Measurements from ENCODE around the gene CNOT4. TPM values are rescaled to one million over a fixed set of nuclear protein-coding genes. Genes with fewer than 3 reads are reported as not detected.
"Not testable (repeated sequence)": the region's sequence is repeated elsewhere in the genome, so short reads cannot be mapped to it uniquely, and the experiment has no call there.

CNOT4 gene
- total RNA-seq, 1 donor from 2014 or later, result 19.3 TPM

GRCh38 chr7:135509589-135509838 is 388 bp downstream of the CNOT4 start:
- Mint-ChIP-seq H3K9me3 (no peaks in the 10 kb centered on the region), H3K27me3 (ENCODE audit: low read depth) (no peaks in the 10 kb centered on the region), H3K27ac (no peak overlapping the region), H3K36me3 (ENCODE audit: low read depth) (peaks cover 7% of the 10 kb centered on the region), H3K4me3 (ENCODE audit: low read depth) (no peak overlapping the region), H3K4me1 (ENCODE audit: low read depth) (peaks cover 12% of the 10 kb centered on the region)
- intact Hi-C loops (cut with micrococcal nuclease), result loop anchor here (5.0 kb wide), 1 partner anchor 92 kb away; no protein-coding TSS in a partner anchor
- DNase-seq (ENCODE audit: low spot score), result no peak

DNA sequence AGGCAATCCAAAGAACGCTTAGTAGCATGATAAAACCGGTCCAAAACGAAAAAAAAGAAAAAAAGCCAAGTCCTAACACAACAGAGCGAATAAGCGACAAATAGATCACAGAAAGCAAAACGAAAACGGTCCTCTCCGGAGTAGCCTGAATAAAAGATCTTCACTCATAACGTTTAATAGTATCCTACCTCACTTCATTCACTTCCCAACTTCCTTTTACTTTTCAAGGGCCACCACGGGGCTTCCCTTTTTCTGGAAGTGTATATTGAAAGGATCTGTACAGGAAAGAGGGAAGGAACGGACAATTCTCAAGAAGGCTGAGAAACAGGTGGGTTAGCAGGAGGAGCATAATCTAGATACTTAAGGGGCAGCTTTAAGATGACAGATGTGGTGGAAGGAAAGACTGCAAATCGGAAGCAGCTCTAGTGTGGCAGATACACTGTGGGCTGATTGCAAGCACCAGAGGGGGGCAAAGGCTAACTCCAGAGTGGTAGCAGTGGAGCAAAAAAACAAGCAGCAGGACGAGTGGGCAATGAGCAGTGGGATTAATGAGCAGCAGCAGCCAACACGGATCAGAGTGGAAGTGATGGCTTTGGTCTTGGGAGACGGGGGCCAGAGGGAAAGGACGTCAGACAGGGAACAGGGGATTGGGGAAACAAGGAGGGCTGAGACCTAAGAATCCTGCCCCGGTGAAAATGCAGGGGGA is 866 bp downstream of the CNOT4 start:
- no peak overlapping the region for H3K27ac Mint-ChIP-seq
- H3K36me3 Mint-ChIP-seq (ENCODE audit: low read depth), result peaks cover 7% of the 10 kb centered on the region
- no peaks in the 10 kb centered on the region for H3K27me3 Mint-ChIP-seq (ENCODE audit: low read depth)
- intact Hi-C loops (cut with micrococcal nuclease), result loop anchor here (5.0 kb wide), 1 partner anchor 92 kb away; no protein-coding TSS in a partner anchor
- H3K9me3 Mint-ChIP-seq, result no peaks in the 10 kb centered on the region
- peak; percentile 21 for DNase-seq (ENCODE audit: low spot score)
- H3K4me1 Mint-ChIP-seq (ENCODE audit: low read depth), result peaks cover 12% of the 10 kb centered on the region
- no peak overlapping the region for H3K4me3 Mint-ChIP-seq (ENCODE audit: low read depth)

- no peaks in the 10 kb centered on the region for H3K27me3 Mint-ChIP-seq (ENCODE audit: low read depth)
- DNase-seq (ENCODE audit: low spot score), result no peak
- no peaks in the 10 kb centered on the region for H3K9me3 Mint-ChIP-seq
- peaks cover 4% of the 10 kb centered on the region for H3K36me3 Mint-ChIP-seq (ENCODE audit: low read depth)
- H3K4me3 Mint-ChIP-seq (ENCODE audit: low read depth), result no peak overlapping the region
- no peak overlapping the region for H3K27ac Mint-ChIP-seq
- H3K4me1 Mint-ChIP-seq (ENCODE audit: low read depth), result peaks cover 10% of the 10 kb centered on the region
- intact Hi-C loops (cut with micrococcal nuclease), result no loop called here
Measured at GRCh38 chr7:135501402-135501801, 8.5 kb downstream of the CNOT4 start.

- Mint-ChIP-seq H3K4me1 (ENCODE audit: low read depth) (peaks cover 9% of the 10 kb centered on the region), H3K27ac (no peak overlapping the region), H3K27me3 (ENCODE audit: low read depth) (no peaks in the 10 kb centered on the region), H3K36me3 (ENCODE audit: low read depth) (peaks cover under 1% of the 10 kb centered on the region), H3K9me3 (no peaks in the 10 kb centered on the region), H3K4me3 (ENCODE audit: low read depth) (no peak overlapping the region)
- no peak for DNase-seq (ENCODE audit: low spot score)
- intact Hi-C loops (cut with micrococcal nuclease), result no loop called here
Measured at GRCh38 chr7:135499818-135500217, 10.1 kb downstream of the CNOT4 start.

DNA sequence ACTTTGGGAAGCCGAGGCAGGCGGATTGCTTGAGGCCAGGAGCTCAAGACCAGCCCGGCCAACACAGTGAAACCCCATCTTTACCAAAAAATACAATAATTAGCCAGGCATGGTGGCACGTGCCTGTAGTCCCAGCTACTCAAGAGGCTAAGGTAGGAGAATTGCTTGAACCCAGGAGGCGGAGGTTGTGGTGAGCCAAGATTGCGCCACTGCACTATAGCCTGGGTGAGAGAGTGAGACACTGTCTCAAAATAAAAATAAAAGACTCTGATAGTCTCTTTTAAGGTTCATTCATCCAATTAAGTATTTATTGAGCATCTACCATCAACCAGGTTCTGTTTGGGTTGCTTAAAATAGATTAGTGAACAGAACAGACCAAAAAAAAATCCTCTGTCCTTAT is 12.7 kb downstream of the CNOT4 start:
- DNase-seq (ENCODE audit: low spot score); intact Hi-C loops (cut with micrococcal nuclease); H3K9me3 Mint-ChIP-seq; H3K36me3 Mint-ChIP-seq (ENCODE audit: low read depth); H3K4me1 Mint-ChIP-seq (ENCODE audit: low read depth); H3K27me3 Mint-ChIP-seq (ENCODE audit: low read depth); H3K4me3 Mint-ChIP-seq (ENCODE audit: low read depth); H3K27ac Mint-ChIP-seq: not testable (repeated sequence)

DNA sequence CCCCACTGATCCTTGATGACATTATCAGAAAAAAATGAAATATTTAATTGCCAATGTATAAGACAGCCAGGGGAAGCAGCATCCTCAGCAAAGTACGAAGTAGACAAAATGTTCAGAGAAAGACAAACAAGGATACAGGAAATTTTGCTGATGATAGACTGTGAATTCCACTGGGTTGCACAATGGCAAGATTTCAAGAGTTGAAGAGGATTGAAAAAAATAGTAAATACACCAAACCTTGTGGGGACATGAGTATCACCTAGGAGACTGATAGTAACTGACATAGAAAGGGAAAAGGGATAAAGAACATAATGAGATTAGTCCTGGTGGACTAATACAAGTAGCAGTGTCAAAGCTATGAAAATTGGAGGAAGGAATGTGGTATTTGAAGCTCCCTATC is 16.5 kb downstream of the CNOT4 start:
- Mint-ChIP-seq H3K27ac (no peak overlapping the region), H3K4me3 (ENCODE audit: low read depth) (no peak overlapping the region), H3K9me3 (no peaks in the 10 kb centered on the region), H3K27me3 (ENCODE audit: low read depth) (no peaks in the 10 kb centered on the region), H3K36me3 (ENCODE audit: low read depth) (no peaks in the 10 kb centered on the region), H3K4me1 (ENCODE audit: low read depth) (peaks cover 6% of the 10 kb centered on the region)
- no peak for DNase-seq (ENCODE audit: low spot score)
- intact Hi-C loops (cut with micrococcal nuclease), result no loop called here

DNA sequence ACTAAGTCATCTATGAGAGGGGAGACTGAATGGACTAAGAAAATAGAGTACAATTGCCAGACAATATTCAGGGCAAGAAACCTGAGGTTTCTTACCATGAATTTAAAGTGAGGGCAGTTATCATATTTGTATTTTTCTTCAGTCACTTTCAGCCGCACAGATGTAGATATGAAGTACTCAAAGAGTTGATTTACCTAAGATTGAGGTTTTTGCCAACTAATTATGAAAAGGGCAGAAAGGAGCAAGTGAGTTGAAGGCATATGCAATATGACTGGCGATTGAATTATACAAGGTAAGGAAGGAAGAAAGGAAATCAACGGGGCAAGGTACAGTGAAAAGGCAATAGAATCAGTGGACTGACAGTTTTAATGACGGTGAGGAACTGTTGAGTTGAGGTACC is 17.8 kb downstream of the CNOT4 start:
- Mint-ChIP-seq H3K9me3 (no peaks in the 10 kb centered on the region), H3K4me3 (ENCODE audit: low read depth) (no peak overlapping the region), H3K27me3 (ENCODE audit: low read depth) (no peaks in the 10 kb centered on the region), H3K27ac (no peak overlapping the region), H3K36me3 (ENCODE audit: low read depth) (no peaks in the 10 kb centered on the region), H3K4me1 (ENCODE audit: low read depth) (no peaks in the 10 kb centered on the region)
- intact Hi-C loops (cut with micrococcal nuclease), result no loop called here
- no peak for DNase-seq (ENCODE audit: low spot score)

DNA sequence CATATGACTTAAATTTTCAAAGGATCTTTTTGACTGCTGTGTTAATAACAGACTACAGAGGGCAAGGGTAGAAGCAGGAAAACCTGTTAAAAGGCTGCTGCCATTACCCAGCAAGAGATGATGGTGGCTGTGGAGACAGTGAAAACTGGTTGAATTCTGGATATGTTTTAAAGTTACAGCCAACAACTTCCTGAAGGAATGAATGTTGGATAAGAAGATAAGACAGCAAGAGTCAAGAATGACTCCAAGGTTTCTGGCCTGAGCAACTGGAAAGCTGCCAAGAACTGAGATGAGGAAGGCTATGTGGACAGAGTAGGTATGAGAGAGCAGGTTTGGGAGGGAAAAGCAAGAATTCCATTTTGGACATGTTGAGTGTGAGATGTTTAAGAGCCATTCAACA is 19.1 kb downstream of the CNOT4 start:
- intact Hi-C loops (cut with micrococcal nuclease), result no loop called here
- no peak overlapping the region for H3K27ac Mint-ChIP-seq
- DNase-seq (ENCODE audit: low spot score), result no peak
- no peaks in the 10 kb centered on the region for H3K9me3 Mint-ChIP-seq
- H3K4me3 Mint-ChIP-seq (ENCODE audit: low read depth), result no peak overlapping the region
- H3K27me3 Mint-ChIP-seq (ENCODE audit: low read depth), result no peaks in the 10 kb centered on the region
- H3K4me1 Mint-ChIP-seq (ENCODE audit: low read depth), result no peaks in the 10 kb centered on the region
- H3K36me3 Mint-ChIP-seq (ENCODE audit: low read depth), result no peaks in the 10 kb centered on the region

DNA sequence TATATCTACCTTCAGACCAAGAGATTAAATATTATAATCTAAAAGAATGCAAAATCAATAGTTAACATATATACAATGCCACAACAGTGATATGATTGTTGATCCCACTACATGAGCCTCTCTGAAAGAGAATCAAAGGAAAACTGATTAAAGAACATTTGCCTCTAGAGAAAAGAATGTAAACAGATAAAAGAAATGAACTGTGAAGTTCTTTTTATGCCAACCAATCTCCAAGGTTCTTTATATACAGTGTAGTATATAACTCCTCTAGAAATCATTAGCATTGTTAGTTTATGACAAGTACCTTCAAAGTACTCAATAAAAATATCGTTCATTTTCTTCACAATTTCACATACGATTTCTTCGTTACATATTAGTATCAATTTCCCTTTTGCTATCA is 20.1 kb downstream of the CNOT4 start:
- no peak overlapping the region for H3K4me3 Mint-ChIP-seq (ENCODE audit: low read depth)

GRCh38 chr7:135486261-135486920 is 23.5 kb downstream of the CNOT4 start:
- Mint-ChIP-seq H3K36me3 (ENCODE audit: low read depth) (peaks cover 8% of the 10 kb centered on the region), H3K9me3 (no peaks in the 10 kb centered on the region), H3K4me3 (ENCODE audit: low read depth) (no peak overlapping the region), H3K27me3 (ENCODE audit: low read depth) (no peaks in the 10 kb centered on the region), H3K27ac (no peak overlapping the region), H3K4me1 (ENCODE audit: low read depth) (peaks cover 3% of the 10 kb centered on the region)
- intact Hi-C loops (cut with micrococcal nuclease), result no loop called here
- DNase-seq (ENCODE audit: low spot score), result no peak

More for the DNA sequence above, 20.1 kb downstream of the CNOT4 start:
- Mint-ChIP-seq H3K4me1 (ENCODE audit: low read depth) (peaks cover 1% of the 10 kb centered on the region), H3K27ac (no peak overlapping the region), H3K27me3 (ENCODE audit: low read depth) (no peaks in the 10 kb centered on the region), H3K36me3 (ENCODE audit: low read depth) (no peaks in the 10 kb centered on the region), H3K9me3 (no peaks in the 10 kb centered on the region)
- no peak for DNase-seq (ENCODE audit: low spot score)
- intact Hi-C loops (cut with micrococcal nuclease), result no loop called here

DNA sequence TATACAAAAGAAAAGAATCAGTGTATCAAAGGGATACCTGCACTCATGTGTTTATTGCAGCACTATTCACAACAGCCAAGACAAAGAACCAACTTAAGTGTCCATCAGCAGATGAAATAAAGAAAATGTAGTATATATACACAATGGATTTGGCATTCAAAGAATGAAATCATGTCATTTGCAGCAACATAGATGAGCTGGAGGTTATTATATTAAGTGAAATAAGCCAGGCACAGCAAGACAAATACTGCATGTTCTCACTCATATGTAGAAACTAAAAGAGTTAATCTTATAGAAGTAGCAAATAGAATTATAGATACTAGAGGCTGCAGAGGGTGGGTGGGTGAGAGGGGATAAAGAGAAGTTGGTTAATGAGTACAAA is 28.3 kb downstream of the CNOT4 start:
- H3K4me3 Mint-ChIP-seq (ENCODE audit: low read depth), result no peak overlapping the region
- intact Hi-C loops (cut with micrococcal nuclease), result no loop called here
- peaks cover 23% of the 10 kb centered on the region for H3K36me3 Mint-ChIP-seq (ENCODE audit: low read depth)
- no peak overlapping the region for H3K27ac Mint-ChIP-seq
- DNase-seq (ENCODE audit: low spot score), result no peak
- H3K9me3 Mint-ChIP-seq, result no peaks in the 10 kb centered on the region
- H3K27me3 Mint-ChIP-seq (ENCODE audit: low read depth), result no peaks in the 10 kb centered on the region
- H3K4me1 Mint-ChIP-seq (ENCODE audit: low read depth), result peaks cover 12% of the 10 kb centered on the region

GRCh38 chr7:135480966-135481597 is 28.8 kb downstream of the CNOT4 start:
- Mint-ChIP-seq H3K36me3 (ENCODE audit: low read depth) (peaks cover 23% of the 10 kb centered on the region), H3K27me3 (ENCODE audit: low read depth) (no peaks in the 10 kb centered on the region), H3K4me3 (ENCODE audit: low read depth) (no peak overlapping the region), H3K4me1 (ENCODE audit: low read depth) (peaks cover 12% of the 10 kb centered on the region), H3K27ac (no peak overlapping the region), H3K9me3 (no peaks in the 10 kb centered on the region)
- DNase-seq (ENCODE audit: low spot score), result no peak
- intact Hi-C loops (cut with micrococcal nuclease), result no loop called here

- no peaks in the 10 kb centered on the region for H3K27me3 Mint-ChIP-seq (ENCODE audit: low read depth)
- no peaks in the 10 kb centered on the region for H3K9me3 Mint-ChIP-seq
- peaks cover 19% of the 10 kb centered on the region for H3K36me3 Mint-ChIP-seq (ENCODE audit: low read depth)
- DNase-seq (ENCODE audit: low spot score), result no peak
- H3K4me1 Mint-ChIP-seq (ENCODE audit: low read depth), result peaks cover 9% of the 10 kb centered on the region
- no peak overlapping the region for H3K4me3 Mint-ChIP-seq (ENCODE audit: low read depth)
- no peak overlapping the region for H3K27ac Mint-ChIP-seq
- intact Hi-C loops (cut with micrococcal nuclease), result no loop called here
Measured at GRCh38 chr7:135475521-135475920, 34.4 kb downstream of the CNOT4 start.
